ENCODE measurements around the gene HRAS.

DNA sequence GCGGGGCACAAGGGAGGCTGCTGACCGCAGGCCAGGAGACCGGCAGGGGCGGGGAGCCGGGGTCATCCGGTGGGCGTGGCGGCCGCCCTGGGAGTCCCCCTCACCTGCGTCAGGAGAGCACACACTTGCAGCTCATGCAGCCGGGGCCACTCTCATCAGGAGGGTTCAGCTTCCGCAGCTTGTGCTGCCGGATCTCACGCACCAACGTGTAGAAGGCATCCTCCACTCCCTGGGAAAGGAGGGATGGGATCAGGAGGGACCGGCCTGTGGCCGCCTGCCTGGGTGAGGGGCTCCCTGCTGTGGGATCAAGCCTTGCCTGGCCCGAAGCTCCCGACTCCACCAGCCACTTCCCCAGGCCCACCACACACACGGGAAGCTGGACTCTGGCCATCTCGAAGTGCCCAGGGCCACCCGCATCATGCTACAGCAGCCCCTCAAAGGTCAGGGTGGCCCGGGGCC, 2.8 kb downstream of the HRAS start:
- no peak for TF ChIP-seq POLR2A (IDR thresholded peaks at IDR 0.05)
- TF ChIP-seq, protein P1, sequence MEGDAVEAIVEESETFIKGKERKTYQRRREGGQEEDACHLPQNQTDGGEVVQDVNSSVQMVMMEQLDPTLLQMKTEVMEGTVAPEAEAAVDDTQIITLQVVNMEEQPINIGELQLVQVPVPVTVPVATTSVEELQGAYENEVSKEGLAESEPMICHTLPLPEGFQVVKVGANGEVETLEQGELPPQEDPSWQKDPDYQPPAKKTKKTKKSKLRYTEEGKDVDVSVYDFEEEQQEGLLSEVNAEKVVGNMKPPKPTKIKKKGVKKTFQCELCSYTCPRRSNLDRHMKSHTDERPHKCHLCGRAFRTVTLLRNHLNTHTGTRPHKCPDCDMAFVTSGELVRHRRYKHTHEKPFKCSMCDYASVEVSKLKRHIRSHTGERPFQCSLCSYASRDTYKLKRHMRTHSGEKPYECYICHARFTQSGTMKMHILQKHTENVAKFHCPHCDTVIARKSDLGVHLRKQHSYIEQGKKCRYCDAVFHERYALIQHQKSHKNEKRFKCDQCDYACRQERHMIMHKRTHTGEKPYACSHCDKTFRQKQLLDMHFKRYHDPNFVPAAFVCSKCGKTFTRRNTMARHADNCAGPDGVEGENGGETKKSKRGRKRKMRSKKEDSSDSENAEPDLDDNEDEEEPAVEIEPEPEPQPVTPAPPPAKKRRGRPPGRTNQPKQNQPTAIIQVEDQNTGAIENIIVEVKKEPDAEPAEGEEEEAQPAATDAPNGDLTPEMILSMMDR (IDR thresholded peaks at IDR 0.05) = no peak

All from body of pancreas (tissue), 4 donors.